KMS-11 (cell line): ENCODE results near the gene SPRY2.
"Not testable (repeated sequence)": the region's sequence is repeated elsewhere in the genome, so short reads cannot be mapped to it uniquely, and the experiment has no call there.

ENCODE experiments used
- H2AFZ ChIP-seq: fragments of 200-600 bp; sonication (generic); 2 replicates; pipeline ENCODE4 v1.6.1; 2016; ENCODE audit warnings: antibody characterized with exemption, mixed run types, low read depth
- H3K27ac ChIP-seq: fragments of 200-600 bp; sonication (generic); 2 replicates; pipeline ENCODE4 v1.6.1; 2016; ENCODE audit warnings: mild to moderate bottlenecking, mixed run types
- H3K27me3 ChIP-seq: fragments of 200-600 bp; sonication (generic); 2 replicates; pipeline ENCODE4 v1.6.1; 2017; ENCODE audit warnings: mild to moderate bottlenecking, low read depth, mixed run types, moderate library complexity; ENCODE audit not compliant: insufficient read depth
- H3K36me3 ChIP-seq: fragments of 200-600 bp; sonication (generic); 2 replicates; pipeline ENCODE4 v1.6.1; 2017; ENCODE audit warnings: mild to moderate bottlenecking, mixed run types; ENCODE audit not compliant: insufficient read depth
- H3K4me1 ChIP-seq: fragments of 200-600 bp; sonication (generic); 2 replicates; pipeline ENCODE4 v1.6.1; 2016; ENCODE audit warnings: mild to moderate bottlenecking, low read depth, mixed run types; ENCODE audit not compliant: poor library complexity, severe bottlenecking
- H3K4me2 ChIP-seq: fragments of 200-600 bp; sonication (generic); 2 replicates; pipeline ENCODE4 v1.7.0; 2016; ENCODE audit warnings: mild to moderate bottlenecking, mixed run types
- H3K4me3 ChIP-seq: fragments of 200-600 bp; sonication (generic); IDR thresholded peaks from 2 replicates; pipeline ENCODE4 v1.6.1; 2017; ENCODE audit warnings: low read depth, low read length, mixed read lengths; ENCODE audit not compliant: insufficient read depth
- H3K79me2 ChIP-seq: fragments of 200-600 bp; sonication (generic); 2 replicates; pipeline ENCODE4 v1.6.1; 2016; ENCODE audit warnings: low read depth, mixed run types; ENCODE audit not compliant: insufficient read depth
- H3K9ac ChIP-seq: fragments of 200-600 bp; sonication (generic); 2 replicates; pipeline ENCODE4 v1.6.1; 2016; ENCODE audit warnings: mild to moderate bottlenecking, mixed run types
- H4K20me1 ChIP-seq: fragments of 200-600 bp; sonication (generic); 2 replicates; pipeline ENCODE4 v1.6.1; 2016; ENCODE audit warnings: mild to moderate bottlenecking, mixed run types; ENCODE audit not compliant: insufficient read depth
- CTCF ChIP-seq: fragments of 200-600 bp; sonication (generic); conservative IDR thresholded peaks from 2 replicates; pipeline ENCODE4 v1.6.1; 2017; ENCODE audit warnings: low read depth, mild to moderate bottlenecking, antibody characterized with exemption, low read length, moderate library complexity, mixed read lengths

The SPRY2 gene

GRCh38 chr13:80360453-80360800, 19.5 kb upstream of the SPRY2 start:
- no peaks in the 10 kb centered on the region for H4K20me1 ChIP-seq
- H3K27ac ChIP-seq: no peak overlapping the region
- TF ChIP-seq CTCF: no peak

GRCh38 chr13:80359778-80360452, 19.0 kb upstream of the SPRY2 start:
- Histone ChIP-seq H2AFZ (no peak overlapping the region), H3K27ac (no peak overlapping the region), H3K4me2 (no peak overlapping the region), H3K4me1 (no peaks in the 10 kb centered on the region), H3K4me3 (no peak overlapping the region), H3K79me2 (no peaks in the 10 kb centered on the region), H3K9ac (no peak overlapping the region), H4K20me1 (no peaks in the 10 kb centered on the region), H3K27me3 (no peaks in the 10 kb centered on the region), H3K36me3 (no peaks in the 10 kb centered on the region)
- TF ChIP-seq CTCF: no peak

More at GRCh38 chr13:80360453-80360800, 19.5 kb upstream of the SPRY2 start:
- no peak overlapping the region for H3K4me3 ChIP-seq
- no peaks in the 10 kb centered on the region for H3K36me3 ChIP-seq
- no peaks in the 10 kb centered on the region for H3K4me1 ChIP-seq
- no peaks in the 10 kb centered on the region for H3K27me3 ChIP-seq
- no peak overlapping the region for H3K4me2 ChIP-seq
- H3K9ac ChIP-seq: no peak overlapping the region
- no peak overlapping the region for H2AFZ ChIP-seq
- H3K79me2 ChIP-seq: no peaks in the 10 kb centered on the region

GRCh38 chr13:80359414-80359777, 18.5 kb upstream of the SPRY2 start:
- Histone ChIP-seq H3K27me3 (no peaks in the 10 kb centered on the region), H3K4me1 (no peaks in the 10 kb centered on the region), H3K4me2 (no peak overlapping the region), H3K36me3 (no peaks in the 10 kb centered on the region), H3K4me3 (no peak overlapping the region), H2AFZ (no peak overlapping the region), H4K20me1 (no peaks in the 10 kb centered on the region), H3K79me2 (no peaks in the 10 kb centered on the region), H3K27ac (no peak overlapping the region), H3K9ac (no peak overlapping the region)
- TF ChIP-seq CTCF: no peak

- not testable (repeated sequence) for H3K27ac ChIP-seq, H3K4me3 ChIP-seq, H3K4me1 ChIP-seq, H4K20me1 ChIP-seq, H3K4me2 ChIP-seq, H2AFZ ChIP-seq, H3K79me2 ChIP-seq, H3K36me3 ChIP-seq, H3K9ac ChIP-seq, H3K27me3 ChIP-seq
Observed at GRCh38 chr13:80355496-80356094, 14.7 kb upstream of the SPRY2 start.

GRCh38 chr13:80348750-80349149, 7.8 kb upstream of the SPRY2 start:
- Histone ChIP-seq H3K27ac (no peak overlapping the region), H4K20me1 (no peaks in the 10 kb centered on the region), H3K36me3 (no peaks in the 10 kb centered on the region), H3K4me3 (no peak overlapping the region), H3K4me2 (no peak overlapping the region), H3K9ac (no peak overlapping the region), H3K4me1 (no peaks in the 10 kb centered on the region), H3K79me2 (no peaks in the 10 kb centered on the region), H2AFZ (no peak overlapping the region), H3K27me3 (no peaks in the 10 kb centered on the region)
- no peak for TF ChIP-seq CTCF
